Caco-2 (cell line): ENCODE results near the gene SRGAP3. TPM values are rescaled to one million over a fixed set of nuclear protein-coding genes. Genes with fewer than 3 reads are reported as not detected.

Experiments
- BruUV-seq: library from RNA; stranded (reverse); fragments of 400-500 nt; replicated peaks from 2 replicates; lab custom pipeline; 2021; lab: Mats Ljungman, UMichigan
- CTCF ChIA-PET: fragments of 300-600 bp; sonication (Branson Sonifier 250); formaldehyde crosslinking; loops from one replicate; lab custom pipeline; 2022; ENCODE audit warnings: antibody characterized with exemption; lab: Charles Lee
- POLR2A ChIA-PET: fragments of 300-600 bp; sonication (Branson Sonifier 250); formaldehyde crosslinking; loops from one replicate; lab custom pipeline; 2022; ENCODE audit warnings: antibody characterized with exemption; lab: Charles Lee
- DNase-seq, 2 experiments: peaks; one replicate each; pipeline versions ENCODE4 v3.0.0 to v3.0.0-alpha.2; 2020 to 2022
- H3K27me3 ChIP-seq: replicated peaks from 2 replicates; pipeline ENCODE4 v1.6.0; 2011; ENCODE audit warnings: low read length; ENCODE audit not compliant: control insufficient read depth, insufficient read depth
- H3K36me3 ChIP-seq: 2 replicates; pipeline ENCODE4 v1.5.1; 2011; ENCODE audit warnings: low read length; ENCODE audit not compliant: control insufficient read depth, insufficient read depth
- H3K4me1 ChIP-seq: fragments of 250-450 bp; sonication (Bioruptor Pico); 2 replicates; pipeline ENCODE4 v1.5.1; 2020; ENCODE audit warnings: mild to moderate bottlenecking
- H3K4me3 ChIP-seq: 2 replicates; pipeline ENCODE4 v1.5.1; 2011; ENCODE audit warnings: low read depth, mild to moderate bottlenecking, control low read depth, low read length
- H3K9me3 ChIP-seq: fragments of 250-450 bp; sonication (Bioruptor Pico); 2 replicates; pipeline ENCODE4 v1.5.1; 2020; ENCODE audit warnings: mild to moderate bottlenecking, moderate library complexity
- H3K27ac Mint-ChIP-seq: one replicate; pipeline ENCODE4 v1.8.0; 2022; ENCODE audit warnings: mixed read lengths; ENCODE audit not compliant: unreplicated experiment
- H3K27me3 Mint-ChIP-seq: one replicate; pipeline ENCODE4 v1.8.0; 2022; ENCODE audit warnings: mixed read lengths; ENCODE audit not compliant: insufficient read depth, unreplicated experiment
- H3K36me3 Mint-ChIP-seq: one replicate; pipeline ENCODE4 v1.8.0; 2022; ENCODE audit warnings: mild to moderate bottlenecking, mixed read lengths; ENCODE audit not compliant: insufficient read depth, unreplicated experiment
- H3K4me1 Mint-ChIP-seq: one replicate; pipeline ENCODE4 v1.8.0; 2022; ENCODE audit warnings: low read depth, mixed read lengths; ENCODE audit not compliant: unreplicated experiment
- H3K4me3 Mint-ChIP-seq: one replicate; pipeline ENCODE4 v1.8.0; 2022; ENCODE audit warnings: mild to moderate bottlenecking, moderate library complexity, mixed read lengths; ENCODE audit not compliant: unreplicated experiment
- H3K9me3 Mint-ChIP-seq: one replicate; pipeline ENCODE4 v1.8.0; 2022; ENCODE audit warnings: mixed read lengths; ENCODE audit not compliant: unreplicated experiment
- intact Hi-C: fragments of 100-400 bp; cut with micrococcal nuclease; formaldehyde crosslinking; loops from one replicate; pipeline ENCODE4 v1.10.0; 2022; ENCODE audit not compliant: unreplicated experiment
- total RNA-seq: library from RNA; stranded (reverse); gene quantifications from 2 replicates; pipeline ENCODE4 v1.2.3, GENCODE V29; 2022
- TF ChIP-seq, protein P1 (sequence below), 2 experiments: fragments of 200-600 bp in 1 of 2; IDR thresholded peaks; 1 replicate in 1 of 2; 2 replicates in 1 of 2; pipeline versions ENCODE4 v1.5.1 to v1.8.0; 2011 to 2022; ENCODE audit warnings: antibody characterized with exemption in 1 of 2, control low read depth in 1 of 2, inconsistent platforms in 1 of 2, low read depth in 1 of 2, low read length in 1 of 2, mild to moderate bottlenecking in 1 of 2, moderate library complexity in 1 of 2; ENCODE audit not compliant: insufficient read depth in 1 of 2, severe bottlenecking in 1 of 2, unreplicated experiment in 1 of 2

The SRGAP3 gene
- total RNA-seq, 1 experiment from 2014 or later: 1.3 TPM

DNA sequence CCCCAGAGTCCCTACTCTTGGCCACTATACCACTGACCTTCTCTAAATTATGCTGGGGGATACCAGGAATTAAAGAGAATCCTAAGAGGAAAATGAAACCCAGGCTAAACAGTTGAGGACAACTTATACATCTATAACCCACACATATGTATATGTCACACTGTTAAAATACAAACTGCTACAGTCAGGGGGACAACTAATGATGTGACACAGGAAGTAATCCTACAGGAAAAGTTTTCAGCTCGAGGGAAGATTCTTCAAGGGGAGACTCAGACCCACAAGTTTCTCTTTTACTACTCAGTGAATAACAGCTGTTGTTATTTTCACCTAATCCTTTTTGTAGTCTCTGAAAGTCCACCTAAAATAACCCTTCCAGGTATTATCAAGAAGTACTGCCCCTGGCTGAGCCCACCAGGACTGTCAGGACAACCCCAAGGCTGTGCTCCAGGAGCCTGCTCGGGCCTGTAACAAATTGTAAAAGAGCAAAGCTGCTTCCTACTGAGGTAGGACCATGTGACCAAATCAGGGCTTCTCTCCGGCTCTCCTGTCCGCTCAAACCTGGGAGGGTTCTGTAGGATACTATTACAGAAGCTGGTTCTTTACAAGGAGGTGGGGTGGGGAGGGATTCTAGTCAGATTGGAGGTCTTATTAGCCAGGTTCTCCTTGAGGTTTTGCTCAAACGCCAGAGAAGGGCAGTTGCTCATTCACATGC lies 91.6 kb downstream of the SRGAP3 start:
- no peak overlapping the region for H3K4me3 Mint-ChIP-seq
- ChIA-PET CTCF (no interaction called here), POLR2A (no interaction called here)
- intact Hi-C loops: no loop called here
- peaks cover 12% of the 10 kb centered on the region for H3K4me1 Mint-ChIP-seq
- no peak for DNase-seq
- Histone ChIP-seq H3K4me1 (peaks cover 11% of the 10 kb centered on the region; the same call in 1 of the 2 replicates), H3K27me3 (no peaks in the 10 kb centered on the region), H3K4me3 (no peak overlapping the region), H3K36me3 (no peaks in the 10 kb centered on the region), H3K9me3 (no peaks in the 10 kb centered on the region)
- TF ChIP-seq, protein P1, sequence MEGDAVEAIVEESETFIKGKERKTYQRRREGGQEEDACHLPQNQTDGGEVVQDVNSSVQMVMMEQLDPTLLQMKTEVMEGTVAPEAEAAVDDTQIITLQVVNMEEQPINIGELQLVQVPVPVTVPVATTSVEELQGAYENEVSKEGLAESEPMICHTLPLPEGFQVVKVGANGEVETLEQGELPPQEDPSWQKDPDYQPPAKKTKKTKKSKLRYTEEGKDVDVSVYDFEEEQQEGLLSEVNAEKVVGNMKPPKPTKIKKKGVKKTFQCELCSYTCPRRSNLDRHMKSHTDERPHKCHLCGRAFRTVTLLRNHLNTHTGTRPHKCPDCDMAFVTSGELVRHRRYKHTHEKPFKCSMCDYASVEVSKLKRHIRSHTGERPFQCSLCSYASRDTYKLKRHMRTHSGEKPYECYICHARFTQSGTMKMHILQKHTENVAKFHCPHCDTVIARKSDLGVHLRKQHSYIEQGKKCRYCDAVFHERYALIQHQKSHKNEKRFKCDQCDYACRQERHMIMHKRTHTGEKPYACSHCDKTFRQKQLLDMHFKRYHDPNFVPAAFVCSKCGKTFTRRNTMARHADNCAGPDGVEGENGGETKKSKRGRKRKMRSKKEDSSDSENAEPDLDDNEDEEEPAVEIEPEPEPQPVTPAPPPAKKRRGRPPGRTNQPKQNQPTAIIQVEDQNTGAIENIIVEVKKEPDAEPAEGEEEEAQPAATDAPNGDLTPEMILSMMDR (IDR thresholded peaks at IDR 0.05; ENCODE audit: insufficient read depth in 1 of 2, low read depth in 1 of 2, low read length in 1 of 2, severe bottlenecking in 1 of 2, unreplicated experiment in 1 of 2): no peak
- H3K27me3 Mint-ChIP-seq: no peaks in the 10 kb centered on the region
- H3K9me3 Mint-ChIP-seq: no peaks in the 10 kb centered on the region
- no TSS peak for BruUV-seq
- H3K27ac Mint-ChIP-seq: no peak overlapping the region
- no peaks in the 10 kb centered on the region for H3K36me3 Mint-ChIP-seq

DNA sequence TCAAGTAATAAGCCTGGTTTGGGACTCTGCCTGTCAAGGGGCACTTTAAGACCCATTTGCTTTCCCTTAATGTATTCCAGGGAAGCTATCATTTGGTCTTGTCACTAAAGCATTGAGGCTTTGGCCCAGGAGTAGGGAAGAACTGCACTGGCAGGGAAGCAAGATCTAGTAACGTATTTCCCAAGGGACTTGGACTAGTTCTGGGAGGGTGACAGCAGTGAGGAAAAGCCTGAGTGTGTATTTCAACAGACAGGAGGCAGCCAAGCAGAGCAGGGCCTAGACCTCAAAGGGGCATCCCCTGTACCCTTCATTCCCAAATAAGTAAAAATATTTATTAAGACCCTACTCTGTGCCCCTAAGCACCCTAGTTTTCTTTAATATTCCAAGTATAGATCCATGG lies 92.8 kb downstream of the SRGAP3 start:
- TF ChIP-seq, protein P1 (IDR thresholded peaks at IDR 0.05; ENCODE audit: insufficient read depth in 1 of 2, low read depth in 1 of 2, low read length in 1 of 2, severe bottlenecking in 1 of 2, unreplicated experiment in 1 of 2): no peak
- no peaks in the 10 kb centered on the region for H3K27me3 Mint-ChIP-seq
- DNase-seq: no peak
- H3K27ac Mint-ChIP-seq: no peak overlapping the region
- peaks cover 11% of the 10 kb centered on the region; the same call in 1 of the 2 replicates for H3K4me1 ChIP-seq
- intact Hi-C loops: no loop called here
- H3K9me3 Mint-ChIP-seq: peaks cover 2% of the 10 kb centered on the region
- H3K36me3 ChIP-seq: no peaks in the 10 kb centered on the region
- POLR2A ChIA-PET: no interaction called here
- H3K4me3 ChIP-seq: no peak overlapping the region
- H3K27me3 ChIP-seq: no peaks in the 10 kb centered on the region
- H3K36me3 Mint-ChIP-seq: no peaks in the 10 kb centered on the region
- H3K9me3 ChIP-seq: no peaks in the 10 kb centered on the region
- CTCF ChIA-PET: no interaction called here
- H3K4me1 Mint-ChIP-seq: peaks cover 12% of the 10 kb centered on the region
- no TSS peak for BruUV-seq
- H3K4me3 Mint-ChIP-seq: no peak overlapping the region

DNA sequence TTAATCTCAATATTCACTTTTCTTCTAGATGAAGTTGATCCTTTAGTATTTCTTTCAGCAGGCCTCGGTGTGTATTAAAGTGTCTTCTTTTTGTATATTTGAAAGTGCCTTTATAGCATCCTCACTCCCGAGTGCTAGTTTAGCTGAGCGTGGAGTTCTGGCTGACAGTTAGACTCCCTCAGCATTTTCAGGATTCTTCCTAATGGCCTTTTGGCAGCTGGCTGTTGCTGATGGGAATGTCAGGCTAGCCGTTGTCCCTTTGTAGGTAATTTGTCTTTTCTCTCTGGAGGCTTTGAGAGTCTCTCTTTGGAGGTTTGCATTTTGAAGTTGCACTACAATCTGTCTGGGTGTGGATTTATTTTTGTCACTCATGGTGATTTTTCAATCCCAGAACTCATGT lies 94.4 kb downstream of the SRGAP3 start:
- Histone ChIP-seq H3K36me3 (no peaks in the 10 kb centered on the region), H3K9me3 (0 out of 2 replicates have a peak, but pooled peaks cover 8% of the 10 kb centered on the region), H3K4me3 (no peak overlapping the region), H3K4me1 (peaks cover 11% of the 10 kb centered on the region; the same call in 1 of the 2 replicates), H3K27me3 (no peaks in the 10 kb centered on the region)
- CTCF ChIA-PET: no interaction called here
- intact Hi-C loops: no loop called here
- POLR2A ChIA-PET: no interaction called here
- H3K4me3 Mint-ChIP-seq: no peak overlapping the region
- no peak for DNase-seq
- no peak overlapping the region for H3K27ac Mint-ChIP-seq
- no peaks in the 10 kb centered on the region for H3K36me3 Mint-ChIP-seq
- no TSS peak for BruUV-seq
- H3K27me3 Mint-ChIP-seq: no peaks in the 10 kb centered on the region
- peaks cover 18% of the 10 kb centered on the region for H3K9me3 Mint-ChIP-seq
- TF ChIP-seq, protein P1 (IDR thresholded peaks at IDR 0.05; ENCODE audit: insufficient read depth in 1 of 2, low read depth in 1 of 2, low read length in 1 of 2, severe bottlenecking in 1 of 2, unreplicated experiment in 1 of 2): no peak
- peaks cover 12% of the 10 kb centered on the region for H3K4me1 Mint-ChIP-seq
